Motor neuron (in vitro differentiated cells): ENCODE measurements around the gene MBD3. TPM values are rescaled to one million over a fixed set of nuclear protein-coding genes. Genes with fewer than 3 reads are reported as not detected.

Source experiments
- ATAC-seq, 8 experiments: fragments of 200-7000 bp; cut with Tn5 transposase; replicated peaks in 6 of 8; 2 replicates each; pipeline ENCODE4 v1.8.0; 2021; ENCODE audit warnings: mild to moderate bottlenecking in 8 of 8, moderate library complexity in 8 of 8
- H3K27ac ChIP-seq, 2 donors: fragments of 250-450 bp; sonication (Bioruptor Pico); 2 replicates each; pipeline ENCODE4 v1.9.0; 2021; ENCODE audit warnings: antibody characterized with exemption in 2 of 2, mild to moderate bottlenecking in 2 of 2, moderate library complexity in 1 of 2
- H3K4me1 ChIP-seq, 2 donors: fragments of 250-450 bp; sonication (Bioruptor Pico); replicated peaks in 1 of 2; 2 replicates each; pipeline ENCODE4 v1.6.1; 2021; ENCODE audit warnings: antibody characterized with exemption in 2 of 2, mild to moderate bottlenecking in 2 of 2, moderate library complexity in 1 of 2
- H3K4me3 ChIP-seq, 5 donors: fragments of 250-450 bp; sonication (Bioruptor Pico); 2 replicates each; pipeline ENCODE4 v1.9.0; 2021; ENCODE audit warnings: antibody characterized with exemption in 5 of 5, mild to moderate bottlenecking in 5 of 5, moderate library complexity in 4 of 5
- WGBS, 10 experiments: fragments of 450-650 bp; shearing (Covaris generic); methylation state at CpG; one replicate each; pipeline ENCODE4 v1.0.0; 2022; 5-methylcytosine and 5-hydroxymethylcytosine counted together
- in situ Hi-C, 9 experiments: fragments of 400-800 bp; cut with MboI; loops; one replicate each; pipeline ENCODE4 v1.15.0; 2021; ENCODE audit warnings: low sequenced_read_pairs in 9 of 9, low pct_unique_long_range_greater_than_20kb in 2 of 9; ENCODE audit not compliant: unreplicated experiment in 9 of 9
- total RNA-seq, 8 experiments: library from RNA; unstranded; fragments of 300-600 nt; gene quantifications; 2 replicates each; pipeline versions ENCODE4 v1.2.3 to v1.2.4, GENCODE V29; 2022

The MBD3 gene
- total RNA-seq, 8 experiments from 2014 or later: 37.0 to 114 (median 54.7) TPM

- no peak overlapping the region for H3K27ac ChIP-seq
- H3K4me3 ChIP-seq: no peak overlapping the region
- H3K4me1 ChIP-seq: no peaks in the 10 kb centered on the region
- no peak for ATAC-seq
- in situ Hi-C loops: no loop called here
- no CpG with 5 or more reads among the region's 17 CpGs for WGBS, 10 experiments
These were observed 34.5 kb upstream of the MBD3 start for GRCh38 chr19:1627194-1627593.

GRCh38 chr19:1626417-1627010 is 33.8 kb upstream of the MBD3 start:
- Histone ChIP-seq H3K4me3 (no peak overlapping the region), H3K4me1 (no peaks in the 10 kb centered on the region), H3K27ac (no peak overlapping the region)
- 94 to 98% (median 96%) methylated on average over 3 to 13 of the region's 32 CpGs; no CpG with 5 or more reads in 5 of the 10 experiments for WGBS, 10 experiments
- in situ Hi-C loops: no loop called here
- no peak for ATAC-seq

- WGBS, 10 experiments: 79 to 100% (median 85%) methylated on average over 1 to 21 of the region's 23 CpGs; no CpG with 5 or more reads in 3 of the 10 experiments
- peak in 4 of 8 experiments; percentile 28 to 73 (median 44) for ATAC-seq
- H3K4me1 ChIP-seq: no peaks in the 10 kb centered on the region
- no peak overlapping the region for H3K27ac ChIP-seq
- in situ Hi-C loops: no loop called here
- H3K4me3 ChIP-seq: no peak overlapping the region
These were observed 31.8 kb upstream of the MBD3 start for GRCh38 chr19:1624458-1624857.

- 29 to 100% (median 93%) methylated on average over 1 to 5 of the region's 5 CpGs; no CpG with 5 or more reads in 2 of the 10 experiments for WGBS, 10 experiments
- in situ Hi-C loops: no loop called here
- no peaks in the 10 kb centered on the region for H3K4me1 ChIP-seq
- H3K4me3 ChIP-seq: no peak overlapping the region
- no peak for ATAC-seq
- H3K27ac ChIP-seq: no peak overlapping the region
These were observed 29.9 kb upstream of the MBD3 start for GRCh38 chr19:1622541-1622940.

- H3K27ac ChIP-seq: no peak overlapping the region
- H3K4me1 ChIP-seq: no peaks in the 10 kb centered on the region
- no peak overlapping the region for H3K4me3 ChIP-seq
- no CpG with 5 or more reads among the region's 23 CpGs for WGBS, 10 experiments
- ATAC-seq: peak in 1 of 8 experiments; percentile 9
- in situ Hi-C loops: no loop called here
These were observed 29.3 kb upstream of the MBD3 start for GRCh38 chr19:1622007-1622406.

GRCh38 chr19:1621574-1621973 is 28.9 kb upstream of the MBD3 start:
- no peaks in the 10 kb centered on the region for H3K4me1 ChIP-seq
- in situ Hi-C loops: no loop called here
- peak in 1 of 8 experiments; percentile 13 for ATAC-seq
- no CpG with 5 or more reads among the region's 23 CpGs for WGBS, 10 experiments
- H3K27ac ChIP-seq: no peak overlapping the region
- H3K4me3 ChIP-seq: no peak overlapping the region

GRCh38 chr19:1621021-1621420 is 28.4 kb upstream of the MBD3 start:
- Histone ChIP-seq H3K4me1 (no peaks in the 10 kb centered on the region), H3K4me3 (no peak overlapping the region), H3K27ac (no peak overlapping the region)
- 92% methylated on average over 5 of the region's 19 CpGs; no CpG with 5 or more reads in 9 of the 10 experiments for WGBS, 10 experiments
- ATAC-seq: no peak
- in situ Hi-C loops: no loop called here

- H3K4me1 ChIP-seq: no peaks in the 10 kb centered on the region
- WGBS, 10 experiments: 100% methylated on average over 2 of the region's 11 CpGs; no CpG with 5 or more reads in 9 of the 10 experiments
- H3K27ac ChIP-seq: no peak overlapping the region
- in situ Hi-C loops: no loop called here
- ATAC-seq: no peak
- no peak overlapping the region for H3K4me3 ChIP-seq
These were observed 27.8 kb upstream of the MBD3 start for GRCh38 chr19:1620502-1620901.

- Histone ChIP-seq H3K27ac (no peak overlapping the region), H3K4me3 (no peak overlapping the region), H3K4me1 (no peaks in the 10 kb centered on the region)
- WGBS, 10 experiments: no CpG with 5 or more reads among the region's 18 CpGs
- in situ Hi-C loops: no loop called here
- no peak for ATAC-seq
These were observed 27.0 kb upstream of the MBD3 start for GRCh38 chr19:1619703-1620102.

- 80% methylated on average over 1 of the region's 26 CpGs; no CpG with 5 or more reads in 9 of the 10 experiments for WGBS, 10 experiments
- in situ Hi-C loops: no loop called here
- ATAC-seq: peak in 1 of 8 experiments; percentile 8
- Histone ChIP-seq H3K4me3 (no peak overlapping the region), H3K27ac (no peak overlapping the region), H3K4me1 (no peaks in the 10 kb centered on the region)
These were observed 26.4 kb upstream of the MBD3 start for GRCh38 chr19:1619094-1619439.

- Histone ChIP-seq H3K4me1 (no peaks in the 10 kb centered on the region), H3K4me3 (no peak overlapping the region), H3K27ac (no peak overlapping the region)
- WGBS, 10 experiments: no CpG with 5 or more reads among the region's 24 CpGs
- ATAC-seq: peak; percentile 13 to 85 (median 36)
- in situ Hi-C loops: no loop called here
These were observed 25.8 kb upstream of the MBD3 start for GRCh38 chr19:1618157-1619093.

- in situ Hi-C loops: no loop called here
- 57 to 100% (median 75%) methylated on average over 2 to 4 of the region's 4 CpGs; no CpG with 5 or more reads in 2 of the 10 experiments for WGBS, 10 experiments
- no peaks in the 10 kb centered on the region for H3K4me1 ChIP-seq
- ATAC-seq: no peak
- no peak overlapping the region for H3K27ac ChIP-seq
- H3K4me3 ChIP-seq: no peak overlapping the region
These were observed 24.2 kb upstream of the MBD3 start for GRCh38 chr19:1616875-1617274.

- in situ Hi-C loops: no loop called here
- peak in 1 of 8 experiments; percentile 65 for ATAC-seq
- 45 to 100% (median 97%) methylated on average over 1 to 6 of the region's 8 CpGs; no CpG with 5 or more reads in 3 of the 10 experiments for WGBS, 10 experiments
- no peaks in the 10 kb centered on the region for H3K4me1 ChIP-seq
- H3K27ac ChIP-seq: no peak overlapping the region
- no peak overlapping the region for H3K4me3 ChIP-seq
These were observed 23.7 kb upstream of the MBD3 start for GRCh38 chr19:1616396-1616795.
